Limb (tissue), 2 donors: ENCODE results near the gene PHB1.
"Not testable (repeated sequence)": the region's sequence is repeated elsewhere in the genome, so short reads cannot be mapped to it uniquely, and the experiment has no call there.

Experiments
- DNase-seq, 2 donors: peaks; one replicate each; pipeline ENCODE4 v3.0.0-alpha.2; 2016; ENCODE audit errors: extremely low spot score in 2 of 2

The PHB1 gene

GRCh38 chr17:49406421-49407061 is 8.1 kb downstream of the PHB1 start:
- DNase-seq: peak; percentile 53 to 62

- DNase-seq: no peak
These were observed 9.8 kb downstream of the PHB1 start for GRCh38 chr17:49404906-49405305.

- DNase-seq: no peak
These were observed 10.3 kb downstream of the PHB1 start for GRCh38 chr17:49404361-49404760.

GRCh38 chr17:49403514-49404289 is 11.0 kb downstream of the PHB1 start:
- no peak for DNase-seq

GRCh38 chr17:49402706-49403105 is 12.0 kb downstream of the PHB1 start:
- peak; percentile 6 to 47 for DNase-seq

- peak in 1 of 2 donors; percentile 19 for DNase-seq
These were observed 12.6 kb downstream of the PHB1 start for GRCh38 chr17:49401971-49402611.

GRCh38 chr17:49399995-49400394 is 14.7 kb downstream of the PHB1 start:
- DNase-seq: no peak

- DNase-seq: no peak
These were observed 17.1 kb downstream of the PHB1 start for GRCh38 chr17:49397586-49397985.

- DNase-seq: no peak
These were observed 21.0 kb downstream of the PHB1 start for GRCh38 chr17:49393491-49394255.

GRCh38 chr17:49390548-49391324 is 23.9 kb downstream of the PHB1 start:
- DNase-seq: no peak

GRCh38 chr17:49389514-49390347 is 25.0 kb downstream of the PHB1 start:
- DNase-seq: not testable (repeated sequence)

GRCh38 chr17:49388692-49389513 is 25.8 kb downstream of the PHB1 start:
- no peak for DNase-seq

- no peak for DNase-seq
These were observed 26.4 kb downstream of the PHB1 start for GRCh38 chr17:49388290-49388640.

GRCh38 chr17:49387498-49388289 is 27.0 kb downstream of the PHB1 start:
- no peak for DNase-seq

- no peak for DNase-seq
These were observed 28.3 kb downstream of the PHB1 start for GRCh38 chr17:49386373-49386772.

GRCh38 chr17:49384951-49385350 is 29.7 kb downstream of the PHB1 start:
- no peak for DNase-seq

GRCh38 chr17:49383060-49383459 is 31.6 kb downstream of the PHB1 start:
- DNase-seq: no peak

GRCh38 chr17:49382556-49382955 is 32.1 kb downstream of the PHB1 start:
- DNase-seq: no peak

GRCh38 chr17:49381793-49382192 is 32.9 kb downstream of the PHB1 start:
- DNase-seq: no peak
